AG04449 (cell line): ENCODE measurements around the gene HENMT1.

Experiments
- CTCF ChIA-PET: fragments of 350-600 bp; formaldehyde crosslinking; extraction: SDS; loops from one replicate; lab custom pipeline; 2021; ENCODE audit warnings: antibody characterized with exemption; lab: Yijun Ruan, JAX
- POLR2A ChIA-PET: fragments of 400-600, 350-600 bp; formaldehyde crosslinking; extraction: SDS; loops from one replicate; lab custom pipeline; 2020; ENCODE audit warnings: antibody characterized with exemption, inconsistent platforms; lab: Yijun Ruan, JAX
- DNase-seq: peaks from one replicate; pipeline ENCODE4 v3.0.0-alpha.2; 2010; ENCODE audit warnings: low read depth, low spot score
- H3K4me3 ChIP-seq: 2 replicates; pipeline ENCODE4 v1.5.1; 2011; ENCODE audit warnings: low read depth, mild to moderate bottlenecking, control low read depth, low read length
- TF ChIP-seq, protein P1 (sequence below): IDR thresholded peaks from one replicate; pipeline ENCODE4 v1.5.1; 2011; ENCODE audit warnings: mild to moderate bottlenecking, moderate library complexity, low read length, control low read depth, inconsistent platforms; ENCODE audit not compliant: insufficient read depth; ENCODE audit errors: missing control alignments

The HENMT1 gene

DNA sequence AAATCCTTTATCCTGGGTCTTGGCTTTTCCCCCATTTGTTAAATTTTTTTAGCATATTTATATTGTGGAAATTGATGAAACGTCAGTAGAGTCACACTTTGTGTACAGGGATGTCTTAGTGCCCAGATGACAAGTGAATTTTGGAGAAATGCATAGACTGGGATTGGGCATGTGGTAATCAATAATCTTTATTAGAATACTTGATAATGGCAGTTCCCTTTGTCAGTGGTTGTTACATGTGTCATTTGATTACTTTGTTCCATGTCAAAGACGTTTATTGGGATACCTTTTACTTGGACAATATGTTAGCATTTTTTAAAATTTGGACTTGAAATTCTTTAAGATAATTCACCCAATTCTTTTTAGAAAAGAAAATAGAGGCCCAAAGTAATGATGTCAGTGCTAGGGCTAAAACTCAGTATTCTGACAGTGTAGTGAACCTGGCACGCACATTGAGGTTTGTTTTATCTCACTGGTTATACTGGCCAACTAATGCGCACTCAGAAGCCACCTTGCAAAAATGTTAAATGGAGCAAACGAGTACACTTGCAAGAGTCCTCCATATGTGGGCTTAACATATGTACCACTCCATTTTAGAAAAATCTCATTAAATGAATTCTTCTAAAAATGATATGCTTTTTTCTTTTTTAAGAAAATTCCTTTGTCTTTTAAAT, 40.4 kb upstream of the HENMT1 start:
- CTCF ChIA-PET, result no interaction called here
- POLR2A ChIA-PET, result no interaction called here
- H3K4me3 ChIP-seq, result no peak overlapping the region
- TF ChIP-seq, protein P1, sequence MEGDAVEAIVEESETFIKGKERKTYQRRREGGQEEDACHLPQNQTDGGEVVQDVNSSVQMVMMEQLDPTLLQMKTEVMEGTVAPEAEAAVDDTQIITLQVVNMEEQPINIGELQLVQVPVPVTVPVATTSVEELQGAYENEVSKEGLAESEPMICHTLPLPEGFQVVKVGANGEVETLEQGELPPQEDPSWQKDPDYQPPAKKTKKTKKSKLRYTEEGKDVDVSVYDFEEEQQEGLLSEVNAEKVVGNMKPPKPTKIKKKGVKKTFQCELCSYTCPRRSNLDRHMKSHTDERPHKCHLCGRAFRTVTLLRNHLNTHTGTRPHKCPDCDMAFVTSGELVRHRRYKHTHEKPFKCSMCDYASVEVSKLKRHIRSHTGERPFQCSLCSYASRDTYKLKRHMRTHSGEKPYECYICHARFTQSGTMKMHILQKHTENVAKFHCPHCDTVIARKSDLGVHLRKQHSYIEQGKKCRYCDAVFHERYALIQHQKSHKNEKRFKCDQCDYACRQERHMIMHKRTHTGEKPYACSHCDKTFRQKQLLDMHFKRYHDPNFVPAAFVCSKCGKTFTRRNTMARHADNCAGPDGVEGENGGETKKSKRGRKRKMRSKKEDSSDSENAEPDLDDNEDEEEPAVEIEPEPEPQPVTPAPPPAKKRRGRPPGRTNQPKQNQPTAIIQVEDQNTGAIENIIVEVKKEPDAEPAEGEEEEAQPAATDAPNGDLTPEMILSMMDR, result no peak
- no peak for DNase-seq

DNA sequence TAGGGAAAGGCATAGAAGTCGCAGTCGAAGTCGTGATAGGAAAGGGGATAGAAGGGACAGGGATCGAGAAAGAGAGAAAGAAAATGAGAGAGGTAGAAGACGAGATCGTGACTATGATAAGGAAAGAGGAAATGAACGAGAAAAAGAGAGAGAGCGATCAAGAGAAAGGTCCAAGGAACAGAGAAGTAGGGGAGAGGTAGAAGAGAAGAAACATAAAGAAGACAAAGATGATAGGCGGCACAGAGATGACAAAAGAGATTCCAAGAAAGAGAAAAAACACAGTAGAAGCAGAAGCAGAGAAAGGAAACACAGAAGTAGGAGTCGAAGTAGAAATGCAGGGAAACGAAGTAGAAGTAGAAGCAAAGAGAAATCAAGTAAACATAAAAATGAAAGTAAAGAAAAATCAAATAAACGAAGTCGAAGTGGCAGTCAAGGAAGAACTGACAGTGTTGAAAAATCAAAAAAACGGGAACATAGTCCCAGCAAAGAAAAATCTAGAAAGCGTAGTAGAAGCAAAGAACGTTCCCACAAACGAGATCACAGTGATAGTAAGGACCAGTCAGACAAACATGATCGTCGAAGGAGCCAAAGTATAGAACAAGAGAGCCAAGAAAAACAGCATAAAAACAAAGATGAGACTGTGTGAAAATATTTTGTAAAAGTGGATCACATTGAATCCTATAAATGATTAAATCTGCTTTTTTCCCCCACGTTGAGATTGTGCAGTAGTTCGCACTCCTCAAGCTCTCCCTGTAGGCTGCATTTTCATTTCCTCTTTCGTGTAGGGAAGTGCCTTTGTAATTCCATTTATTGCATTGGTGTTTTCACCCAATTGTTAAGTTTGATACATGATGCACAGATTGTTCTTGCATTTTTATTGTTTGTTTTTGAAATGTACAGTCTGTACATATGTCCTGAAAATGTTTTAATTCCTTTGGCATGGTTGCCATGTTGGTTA, 38.8 kb upstream of the HENMT1 start:
- no peak overlapping the region for H3K4me3 ChIP-seq
- no peak for DNase-seq
- TF ChIP-seq, protein P1, result no peak
- POLR2A ChIA-PET, result no interaction called here
- CTCF ChIA-PET, result no interaction called here

DNA sequence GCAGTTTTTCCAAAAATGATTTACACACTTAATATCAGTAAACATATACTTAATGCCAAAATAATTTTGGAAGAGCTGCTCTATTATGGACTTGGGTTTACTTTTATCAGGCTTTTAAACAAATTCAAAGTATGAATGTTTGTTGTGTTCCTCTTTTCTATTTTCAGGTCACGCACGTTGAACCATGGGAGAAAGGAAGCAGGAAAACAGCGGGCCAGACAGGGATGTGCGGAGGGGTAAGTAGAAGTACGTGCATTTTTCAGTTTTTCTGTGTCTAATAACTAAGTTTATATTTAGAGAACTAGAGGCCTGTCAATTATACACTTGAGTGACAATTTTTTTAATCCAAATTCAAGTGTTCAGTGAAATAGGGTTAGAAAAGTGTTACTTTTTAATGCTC, 34.6 kb upstream of the HENMT1 start:
- CTCF ChIA-PET, result no interaction called here
- no peak overlapping the region for H3K4me3 ChIP-seq
- POLR2A ChIA-PET, result no interaction called here
- TF ChIP-seq, protein P1, result no peak
- DNase-seq, result no peak

DNA sequence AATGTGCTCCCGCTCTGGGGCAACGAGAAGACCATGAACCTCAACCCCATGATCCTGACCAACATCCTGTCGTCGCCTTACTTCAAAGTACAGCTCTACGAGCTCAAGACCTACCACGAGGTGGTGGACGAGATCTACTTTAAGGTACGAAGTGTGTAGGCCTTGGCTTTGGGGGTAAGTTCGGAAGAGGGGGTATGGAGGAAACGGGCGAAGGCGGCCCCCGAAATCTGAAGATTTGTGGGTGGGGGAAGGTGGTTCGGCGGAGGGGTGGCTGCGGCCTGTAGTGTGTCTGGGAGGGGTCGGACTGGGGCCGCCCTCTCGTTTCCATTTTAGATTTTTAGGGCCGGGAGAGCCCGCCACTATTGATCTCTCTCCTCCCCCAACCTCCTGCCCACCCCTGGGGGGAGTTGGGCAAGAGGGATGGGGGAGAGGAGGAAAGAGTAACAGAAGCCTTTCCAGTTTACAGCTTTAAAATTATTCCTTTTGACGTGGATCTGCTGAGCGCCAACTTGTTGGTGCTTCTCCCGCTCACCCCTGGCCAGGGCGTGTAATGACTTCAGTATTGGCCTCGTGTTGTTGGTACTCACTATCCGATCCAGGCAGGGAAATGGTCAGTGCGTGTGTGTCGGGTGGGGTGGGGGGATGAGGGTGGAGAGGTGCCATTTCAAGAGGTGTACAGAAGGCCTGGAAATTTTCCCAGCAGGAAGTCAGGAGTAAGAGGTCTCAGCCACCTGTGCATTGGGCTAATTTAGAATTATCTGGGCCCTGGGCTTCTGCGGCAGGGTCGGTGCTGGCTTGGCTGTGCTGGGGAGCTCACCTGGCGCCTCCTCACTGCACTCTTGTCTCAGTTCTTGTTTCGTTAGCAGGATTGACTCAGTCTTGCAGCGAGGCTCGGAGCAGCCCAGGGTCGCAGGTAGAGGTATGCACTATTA, 32.1 kb upstream of the HENMT1 start:
- POLR2A ChIA-PET, result interaction anchor here (0.9 to 2.2 kb wide), 8 partner anchors 9 to 492 kb away, joined by 3 to 8 read pairs (median 5); partner anchors contain the start of genes HENMT1 and STXBP3
- no peak for DNase-seq

DNA sequence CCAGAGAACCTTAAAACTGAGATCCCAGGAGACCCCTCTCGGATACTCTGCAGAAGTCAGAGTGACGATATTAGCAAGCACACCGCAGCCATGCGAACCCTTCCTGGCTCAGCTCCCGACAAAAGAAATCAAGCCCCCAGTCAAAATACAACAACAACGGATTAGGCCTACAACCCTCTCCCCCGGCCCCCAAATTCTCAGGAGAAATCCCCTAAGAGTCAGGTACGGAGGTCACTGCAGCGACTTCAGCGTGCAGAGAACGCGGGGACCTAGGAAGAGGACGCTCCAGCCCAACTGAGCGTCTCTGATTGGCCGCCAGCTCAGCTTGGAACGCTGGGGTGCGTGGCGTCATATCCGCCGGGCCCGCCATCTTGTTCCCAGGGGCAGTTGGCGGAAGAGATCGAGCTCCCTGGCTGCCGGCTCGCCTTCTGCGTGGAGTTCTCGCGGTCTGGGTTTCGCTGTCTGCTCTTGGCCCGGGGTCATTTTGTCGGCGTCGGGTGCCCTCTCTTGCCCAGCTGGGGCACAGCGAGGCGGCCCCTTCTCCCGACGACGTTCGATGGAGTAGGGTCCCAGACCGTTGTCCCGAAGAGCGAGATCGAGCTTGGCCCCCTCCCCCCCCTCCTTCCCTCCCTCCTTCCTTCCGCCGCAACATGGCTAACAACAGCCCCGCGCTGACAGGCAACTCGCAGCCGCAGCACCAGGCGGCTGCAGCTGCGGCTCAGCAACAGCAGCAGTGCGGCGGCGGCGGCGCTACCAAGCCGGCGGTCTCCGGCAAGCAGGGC, 31.2 kb upstream of the HENMT1 start, which contains the start of gene PRPF38B:
Gene PRPF38B (plus strand): TSS at position 369 of the 782 bp plus-strand sequence. CDS start 282 bp downstream, at position 651.
- ChIA-PET CTCF (interaction anchor here (1.0 to 2.5 kb wide), 10 partner anchors 10 to 209 kb away, joined by 3 to 10 read pairs (median 4); partner anchors contain the start of gene EEIG2), POLR2A (interaction anchor here (0.6 to 2.2 kb wide), 10 partner anchors 10 to 491 kb away, joined by 3 to 8 read pairs (median 4); partner anchors contain the start of genes HENMT1 and STXBP3)
- peak within 1 kb of the TSS; percentile 85 for H3K4me3 ChIP-seq
- no peak for DNase-seq
- TF ChIP-seq, protein P1, result no peak

More for the DNA sequence above, 32.1 kb upstream of the HENMT1 start:
- TF ChIP-seq, protein P1, result peak; percentile 32
- CTCF ChIA-PET, result interaction anchor here (1.0 to 2.5 kb wide), 9 partner anchors 9 to 208 kb away, joined by 3 to 10 read pairs (median 3); partner anchors contain the start of gene EEIG2
- H3K4me3 ChIP-seq, result peak overlapping the region; percentile 85
